Fibroblast of mammary gland (primary cell): ENCODE results near the gene SLC5A3.

Source experiments
- DNase-seq: peaks from one replicate; pipeline ENCODE4 v3.0.0-alpha.2; 2010; ENCODE audit warnings: low read depth
- H3K4me3 ChIP-seq: 2 replicates; pipeline ENCODE4 v1.5.1; 2011; ENCODE audit warnings: low read depth, mild to moderate bottlenecking, low read length, moderate library complexity; ENCODE audit not compliant: control insufficient read depth
- CTCF ChIP-seq: conservative IDR thresholded peaks from 2 replicates; pipeline ENCODE4 v1.5.1; 2011; ENCODE audit warnings: low read depth, low read length, inconsistent platforms; ENCODE audit not compliant: control insufficient read depth, insufficient read depth

The SLC5A3 gene

DNA sequence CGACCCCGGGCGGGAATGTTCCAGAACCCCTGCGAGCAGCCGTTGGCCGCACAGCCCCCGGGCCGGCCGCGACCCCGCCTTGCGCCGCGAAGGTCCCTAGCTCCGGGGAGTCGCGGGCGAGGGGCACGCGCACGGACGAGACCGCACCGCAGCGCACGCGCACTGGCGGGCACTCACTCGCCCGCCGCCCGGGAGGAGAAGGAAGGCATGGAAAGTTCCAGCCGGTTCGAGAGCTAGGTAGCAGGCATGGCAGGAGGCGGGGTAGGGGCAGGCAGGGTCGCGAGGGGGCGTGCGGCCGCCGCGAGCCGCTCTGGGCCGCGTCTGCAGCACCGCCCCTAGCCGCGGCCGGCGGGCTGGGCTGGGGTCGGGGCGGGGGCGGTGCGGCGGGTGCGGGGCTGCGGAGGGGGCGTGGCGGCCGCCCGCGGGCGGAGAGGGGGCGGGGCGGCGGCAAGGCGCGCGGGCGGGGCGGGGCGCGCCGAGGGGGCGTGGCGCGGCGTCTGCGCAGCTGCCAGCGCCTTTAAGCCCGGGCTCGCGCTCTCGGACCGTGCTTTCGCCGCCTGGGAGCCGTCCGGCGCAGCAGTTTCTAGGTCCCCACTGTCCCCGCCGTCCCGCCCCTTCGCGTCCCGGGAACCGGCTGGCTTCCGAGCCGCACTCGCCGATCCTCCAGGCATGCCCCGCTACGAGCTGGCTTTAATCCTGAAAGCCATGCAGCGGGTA lies at the start of gene SLC5A3, which contains the start of gene MRPS6:
Gene SLC5A3, plus strand, starts transcription at position 547 of the 717 bp plus-strand sequence. CDS start 21,621 bp downstream, outside the sequence.
Gene MRPS6, plus strand, starts transcription at position 547 of the 717 bp plus-strand sequence. Its CDS starts 123 bp downstream, at position 670.
- DNase-seq = peak; percentile 74
- H3K4me3 ChIP-seq = peak within 1 kb of the TSS; percentile 76
- no peak for TF ChIP-seq CTCF

DNA sequence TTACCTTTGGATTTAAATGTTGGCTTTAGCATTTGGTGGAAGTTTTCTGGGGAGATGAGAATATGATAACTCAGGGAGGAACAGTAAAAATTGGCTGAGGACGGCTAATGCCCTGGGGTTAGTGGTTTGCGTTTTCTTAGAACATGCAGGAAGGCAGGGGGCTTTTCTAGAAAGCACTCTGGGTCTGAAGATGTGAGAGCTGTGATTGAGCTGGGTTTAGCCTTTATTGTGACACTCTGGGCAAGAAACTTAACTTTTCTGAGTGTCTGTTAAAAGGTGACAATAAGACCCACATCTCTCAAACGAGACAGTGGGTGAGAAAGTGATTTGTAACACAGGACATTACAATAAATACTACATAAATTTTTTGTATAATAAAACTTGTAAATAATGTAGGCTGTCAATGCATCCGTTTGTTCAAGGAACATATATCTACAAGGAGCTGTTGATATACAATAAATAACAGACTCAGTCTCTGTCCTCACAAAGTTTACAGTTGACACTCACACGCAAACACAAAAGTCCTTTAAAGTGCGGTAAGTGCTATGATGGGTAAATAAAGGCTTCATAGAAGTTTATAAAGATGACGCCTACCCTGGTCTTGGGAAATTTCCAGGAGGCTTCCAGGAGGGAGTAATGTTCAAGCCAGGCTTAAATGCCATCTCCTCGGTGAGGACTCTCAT lies 49.5 kb upstream of the SLC5A3 start:
- no peak for TF ChIP-seq CTCF
- DNase-seq = no peak
- H3K4me3 ChIP-seq = no peak overlapping the region

DNA sequence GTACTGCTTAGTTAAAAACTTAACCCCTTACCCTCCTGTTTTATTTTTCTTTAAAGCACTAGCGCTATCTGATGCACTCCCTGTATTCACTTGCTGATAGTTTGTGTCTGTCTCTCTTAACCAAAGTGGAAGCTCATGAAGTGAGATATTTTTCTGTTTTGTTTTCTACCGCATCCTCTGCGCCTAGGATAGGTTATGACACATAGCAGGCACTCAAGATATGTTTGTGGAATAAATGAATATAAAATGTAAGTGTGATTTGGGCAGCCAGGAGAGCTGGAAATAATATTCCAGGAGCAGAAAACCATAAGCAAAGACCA lies 49.0 kb upstream of the SLC5A3 start:
- no peak overlapping the region for H3K4me3 ChIP-seq
- no peak for DNase-seq
- TF ChIP-seq CTCF = no peak

DNA sequence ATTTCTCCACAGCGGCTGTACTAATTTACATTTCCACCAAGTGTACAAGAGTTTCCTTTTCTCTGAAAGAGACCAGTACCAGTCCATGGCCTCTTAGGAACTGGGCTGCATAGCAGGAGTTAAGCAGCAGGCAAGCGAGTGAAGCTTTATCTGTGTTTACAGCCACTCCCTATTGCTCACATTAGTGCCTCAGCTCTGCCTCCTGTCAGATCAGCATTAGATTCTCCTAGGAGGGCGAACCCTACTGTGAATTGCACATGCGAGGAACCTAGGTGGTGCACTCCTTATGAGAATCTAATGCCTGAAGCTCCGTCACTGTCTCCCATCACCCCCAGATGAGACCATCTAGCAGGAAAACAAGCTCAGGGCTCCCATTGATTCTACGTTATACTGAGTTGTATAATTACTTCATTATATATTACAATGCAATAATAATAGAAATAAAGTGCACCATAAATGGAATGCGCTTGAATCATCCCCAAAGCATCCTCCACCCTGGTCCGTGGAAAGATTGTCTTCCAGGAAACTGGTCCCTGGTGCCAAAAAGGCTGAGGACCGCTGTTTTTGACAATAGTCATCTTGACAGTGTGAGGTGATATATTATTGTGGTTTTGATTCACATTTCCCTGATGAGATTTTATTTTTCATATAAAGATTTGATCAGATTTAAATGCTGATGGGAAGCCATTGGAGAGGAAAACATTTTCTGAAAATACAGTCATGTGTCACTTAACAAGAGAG lies 45.5 kb upstream of the SLC5A3 start:
- no peak overlapping the region for H3K4me3 ChIP-seq
- no peak for TF ChIP-seq CTCF
- no peak for DNase-seq

GRCh38 chr21:34029743-34030528 lies 43.4 kb upstream of the SLC5A3 start:
- TF ChIP-seq CTCF = no peak
- DNase-seq = peak; percentile 90
- peak overlapping the region; percentile 21 for H3K4me3 ChIP-seq

DNA sequence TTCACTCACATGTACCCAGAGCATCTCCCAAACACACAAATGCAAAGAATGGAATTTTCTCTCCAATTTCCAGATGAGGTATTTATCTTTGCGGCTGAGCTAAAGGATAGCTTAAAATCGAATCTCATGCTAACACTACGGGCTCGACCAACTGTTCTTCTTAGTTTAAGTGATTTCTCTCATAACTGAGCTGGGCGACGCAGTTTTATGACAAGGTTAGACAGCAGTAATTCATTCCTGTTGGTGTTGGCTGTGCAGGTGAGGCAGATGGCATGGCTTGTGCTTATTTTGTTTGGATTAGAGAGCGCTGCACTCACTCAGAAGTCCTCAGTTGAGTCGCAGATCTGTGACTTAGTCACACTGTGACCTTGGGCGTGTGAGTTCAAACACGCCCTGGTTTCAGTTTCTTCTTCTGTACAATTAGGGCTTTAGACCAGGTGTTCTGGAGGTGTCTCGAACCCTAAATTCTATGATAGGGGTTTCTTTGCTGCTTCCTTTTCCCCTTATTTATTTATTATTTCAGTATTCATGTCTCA lies 41.5 kb upstream of the SLC5A3 start:
- no peak for DNase-seq
- H3K4me3 ChIP-seq = no peak overlapping the region
- no peak for TF ChIP-seq CTCF
